Measurements from ENCODE around the gene CNN1.
"Not testable (repeated sequence)": the region's sequence is repeated elsewhere in the genome, so short reads cannot be mapped to it uniquely, and the experiment has no call there.

CNN1 gene

GRCh38 chr19:11558881-11559828 lies 20.5 kb downstream of the CNN1 start, which contains the start of gene ELOF1:
Gene ELOF1, minus strand, starts transcription at chr19:11559230. Its CDS starts 4,883 bp downstream, at chr19:11554347.
- H3K27me3 ChIP-seq (ENCODE audit: control insufficient read depth, insufficient read depth, low read length): no peaks in the 10 kb centered on the region

DNA sequence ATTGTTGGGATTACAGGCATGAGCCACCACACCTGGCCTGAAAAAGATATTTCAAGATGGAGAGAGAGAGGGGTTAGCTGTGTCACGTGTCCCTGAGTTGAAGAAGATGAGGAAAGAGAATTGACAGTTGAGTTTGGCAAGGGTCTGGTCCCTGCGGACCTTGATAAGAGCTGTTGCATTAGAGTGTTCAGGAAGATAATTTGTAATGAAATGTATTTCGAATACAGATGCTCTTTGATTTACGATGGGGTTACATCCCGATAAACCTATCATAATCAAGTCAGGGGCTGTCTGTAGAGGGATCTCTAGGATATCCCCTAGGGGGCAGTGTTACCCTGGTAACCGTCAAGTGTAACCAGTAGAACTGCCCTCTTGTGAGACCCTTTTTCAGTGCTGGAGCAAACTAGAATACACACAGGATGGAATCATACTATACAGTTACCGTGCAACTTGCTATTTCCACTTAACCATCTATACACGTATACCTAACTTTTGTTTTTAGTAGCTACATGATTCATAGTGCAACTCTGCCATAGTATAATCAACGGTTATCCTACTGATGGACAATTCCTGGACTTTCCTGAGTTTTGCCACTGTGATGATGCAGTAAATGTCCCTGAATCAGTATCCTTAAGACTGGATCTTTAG lies 21.9 kb downstream of the CNN1 start:
- H3K9me3 ChIP-seq (ENCODE audit: control insufficient read depth, low read length): no peaks in the 10 kb centered on the region
- H3K36me3 ChIP-seq (ENCODE audit: control insufficient read depth, insufficient read depth, low read length): no peaks in the 10 kb centered on the region
- H3K4me3 ChIP-seq (ENCODE audit: low read length): no peak overlapping the region
- no peak overlapping the region for H3K9ac ChIP-seq (ENCODE audit: low read length)
- H3K4me1 ChIP-seq (ENCODE audit: control insufficient read depth, insufficient read depth, low read length): peaks cover 10% of the 10 kb centered on the region
- H3K27me3 ChIP-seq (ENCODE audit: control insufficient read depth, insufficient read depth, low read length): no peaks in the 10 kb centered on the region

More at GRCh38 chr19:11558881-11559828, 20.5 kb downstream of the CNN1 start, which contains the start of gene ELOF1:
- H3K9me3 ChIP-seq (ENCODE audit: control insufficient read depth, low read length): no peaks in the 10 kb centered on the region
- peaks cover 10% of the 10 kb centered on the region for H3K4me1 ChIP-seq (ENCODE audit: control insufficient read depth, insufficient read depth, low read length)
- no peaks in the 10 kb centered on the region for H3K36me3 ChIP-seq (ENCODE audit: control insufficient read depth, insufficient read depth, low read length)
- H3K9ac ChIP-seq (ENCODE audit: low read length): peak within 1 kb of the TSS; percentile 79
- peak within 1 kb of the TSS; percentile 90 for H3K4me3 ChIP-seq (ENCODE audit: low read length)

GRCh38 chr19:11563532-11563931 lies 24.9 kb downstream of the CNN1 start:
- H3K9ac ChIP-seq (ENCODE audit: low read length): no peak overlapping the region
- H3K4me1 ChIP-seq (ENCODE audit: control insufficient read depth, insufficient read depth, low read length): peaks cover under 1% of the 10 kb centered on the region
- no peaks in the 10 kb centered on the region for H3K27me3 ChIP-seq (ENCODE audit: control insufficient read depth, insufficient read depth, low read length)
- H3K36me3 ChIP-seq (ENCODE audit: control insufficient read depth, insufficient read depth, low read length): no peaks in the 10 kb centered on the region
- no peak overlapping the region for H3K4me3 ChIP-seq (ENCODE audit: low read length)
- no peaks in the 10 kb centered on the region for H3K9me3 ChIP-seq (ENCODE audit: control insufficient read depth, low read length)

DNA sequence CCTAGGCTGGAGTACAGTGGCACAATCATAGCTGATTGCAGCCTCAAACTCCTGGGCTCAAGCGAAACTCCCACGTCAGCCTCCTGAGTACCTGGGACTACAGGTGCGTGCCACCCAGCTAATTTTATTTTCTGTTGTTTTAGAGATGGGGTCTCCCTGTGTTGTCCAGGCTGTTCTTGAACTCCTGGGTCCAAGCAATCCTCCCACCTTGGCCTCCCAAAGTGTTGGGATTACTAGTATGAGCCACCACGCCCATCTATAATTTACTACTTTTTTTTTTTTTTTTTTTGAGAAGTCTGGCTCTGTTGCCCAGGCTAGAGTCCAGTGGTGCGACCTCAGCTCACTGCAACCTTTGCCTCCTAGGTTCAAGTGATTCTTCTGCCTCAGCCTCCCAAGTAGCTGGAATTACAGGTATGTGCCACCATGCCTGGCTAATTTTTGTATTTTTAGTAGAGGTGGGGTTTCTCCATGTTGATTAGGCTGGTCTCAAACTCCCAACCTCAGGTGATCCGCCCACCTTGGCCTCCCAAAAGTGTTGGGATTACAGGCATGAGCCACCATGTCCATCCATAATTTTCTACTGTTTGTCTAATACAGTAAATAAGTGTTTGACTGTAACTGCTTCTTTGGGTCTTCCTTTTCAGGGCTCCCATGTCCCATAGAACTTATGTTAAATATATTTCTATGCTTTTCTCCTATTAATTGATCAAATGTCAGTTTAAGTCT lies 25.6 kb downstream of the CNN1 start:
- not testable (repeated sequence) for H3K9me3 ChIP-seq (ENCODE audit: control insufficient read depth, low read length); H3K4me3 ChIP-seq (ENCODE audit: low read length); H3K27me3 ChIP-seq (ENCODE audit: control insufficient read depth, insufficient read depth, low read length); H3K36me3 ChIP-seq (ENCODE audit: control insufficient read depth, insufficient read depth, low read length); H3K9ac ChIP-seq (ENCODE audit: low read length); H3K4me1 ChIP-seq (ENCODE audit: control insufficient read depth, insufficient read depth, low read length)

- not testable (repeated sequence) for H3K4me3 ChIP-seq (ENCODE audit: low read length); H3K27me3 ChIP-seq (ENCODE audit: control insufficient read depth, insufficient read depth, low read length); H3K4me1 ChIP-seq (ENCODE audit: control insufficient read depth, insufficient read depth, low read length); H3K9ac ChIP-seq (ENCODE audit: low read length); H3K36me3 ChIP-seq (ENCODE audit: control insufficient read depth, insufficient read depth, low read length); H3K9me3 ChIP-seq (ENCODE audit: control insufficient read depth, low read length)
These were observed 27.0 kb downstream of the CNN1 start for GRCh38 chr19:11565649-11565980.

GRCh38 chr19:11566164-11566563 lies 27.5 kb downstream of the CNN1 start:
- Histone ChIP-seq H3K27me3 (ENCODE audit: control insufficient read depth, insufficient read depth, low read length) (no peaks in the 10 kb centered on the region), H3K4me3 (ENCODE audit: low read length) (no peak overlapping the region), H3K36me3 (ENCODE audit: control insufficient read depth, insufficient read depth, low read length) (no peaks in the 10 kb centered on the region), H3K4me1 (ENCODE audit: control insufficient read depth, insufficient read depth, low read length) (no peaks in the 10 kb centered on the region), H3K9ac (ENCODE audit: low read length) (no peak overlapping the region), H3K9me3 (ENCODE audit: control insufficient read depth, low read length) (no peaks in the 10 kb centered on the region)

GRCh38 chr19:11570039-11570462 lies 31.4 kb downstream of the CNN1 start:
- no peaks in the 10 kb centered on the region for H3K36me3 ChIP-seq (ENCODE audit: control insufficient read depth, insufficient read depth, low read length)
- H3K4me1 ChIP-seq (ENCODE audit: control insufficient read depth, insufficient read depth, low read length): no peaks in the 10 kb centered on the region
- no peaks in the 10 kb centered on the region for H3K27me3 ChIP-seq (ENCODE audit: control insufficient read depth, insufficient read depth, low read length)
- H3K4me3 ChIP-seq (ENCODE audit: low read length): no peak overlapping the region
- no peaks in the 10 kb centered on the region for H3K9me3 ChIP-seq (ENCODE audit: control insufficient read depth, low read length)
- no peak overlapping the region for H3K9ac ChIP-seq (ENCODE audit: low read length)

GRCh38 chr19:11573354-11573753 lies 34.7 kb downstream of the CNN1 start:
- not testable (repeated sequence) for H3K9ac ChIP-seq (ENCODE audit: low read length); H3K9me3 ChIP-seq (ENCODE audit: control insufficient read depth, low read length); H3K27me3 ChIP-seq (ENCODE audit: control insufficient read depth, insufficient read depth, low read length); H3K4me1 ChIP-seq (ENCODE audit: control insufficient read depth, insufficient read depth, low read length); H3K4me3 ChIP-seq (ENCODE audit: low read length); H3K36me3 ChIP-seq (ENCODE audit: control insufficient read depth, insufficient read depth, low read length)

DNA sequence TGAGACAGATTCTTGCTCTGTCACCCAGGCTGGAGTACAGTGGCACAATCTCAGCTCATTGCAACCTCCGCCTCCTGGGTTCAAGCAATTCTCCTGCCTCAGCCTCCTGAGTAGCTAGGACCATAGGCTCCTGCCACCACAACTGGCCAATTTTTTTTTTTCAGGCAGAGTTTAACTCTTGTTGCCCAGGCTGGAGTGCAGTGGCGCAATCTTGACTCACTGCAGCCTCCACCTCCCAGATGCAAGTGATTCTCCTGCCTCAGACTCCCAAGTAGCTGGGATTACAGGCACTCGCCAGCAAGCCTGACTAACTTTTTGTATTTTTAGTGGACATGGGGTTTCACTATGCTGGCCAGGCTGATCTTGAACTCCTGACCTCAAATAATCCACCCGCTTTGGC lies 35.1 kb downstream of the CNN1 start:
- H3K9me3 ChIP-seq (ENCODE audit: control insufficient read depth, low read length); H3K4me1 ChIP-seq (ENCODE audit: control insufficient read depth, insufficient read depth, low read length): not testable (repeated sequence)

GRCh38 chr19:11574689-11575088 lies 36.0 kb downstream of the CNN1 start:
- Histone ChIP-seq H3K27me3 (ENCODE audit: control insufficient read depth, insufficient read depth, low read length) (peaks cover 3% of the 10 kb centered on the region), H3K9ac (ENCODE audit: low read length) (no peak overlapping the region), H3K9me3 (ENCODE audit: control insufficient read depth, low read length) (no peaks in the 10 kb centered on the region), H3K4me3 (ENCODE audit: low read length) (no peak overlapping the region), H3K4me1 (ENCODE audit: control insufficient read depth, insufficient read depth, low read length) (peaks cover 5% of the 10 kb centered on the region), H3K36me3 (ENCODE audit: control insufficient read depth, insufficient read depth, low read length) (no peaks in the 10 kb centered on the region)

More for the DNA sequence above, 35.1 kb downstream of the CNN1 start:
- not testable (repeated sequence) for H3K27me3 ChIP-seq (ENCODE audit: control insufficient read depth, insufficient read depth, low read length); H3K4me3 ChIP-seq (ENCODE audit: low read length); H3K9ac ChIP-seq (ENCODE audit: low read length); H3K36me3 ChIP-seq (ENCODE audit: control insufficient read depth, insufficient read depth, low read length)

GRCh38 chr19:11576227-11576626 lies 37.6 kb downstream of the CNN1 start:
- no peaks in the 10 kb centered on the region for H3K36me3 ChIP-seq (ENCODE audit: control insufficient read depth, insufficient read depth, low read length)
- no peak overlapping the region for H3K4me3 ChIP-seq (ENCODE audit: low read length)
- peaks cover 3% of the 10 kb centered on the region for H3K27me3 ChIP-seq (ENCODE audit: control insufficient read depth, insufficient read depth, low read length)
- no peak overlapping the region for H3K9ac ChIP-seq (ENCODE audit: low read length)
- H3K9me3 ChIP-seq (ENCODE audit: control insufficient read depth, low read length): no peaks in the 10 kb centered on the region
- H3K4me1 ChIP-seq (ENCODE audit: control insufficient read depth, insufficient read depth, low read length): peaks cover 9% of the 10 kb centered on the region

All from mucosa of stomach (tissue), 1 donor.